ENCODE data around the gene GK. TPM values are rescaled to one million over a fixed set of nuclear protein-coding genes. Genes with fewer than 3 reads are reported as not detected.
"Not testable (repeated sequence)": the region's sequence is repeated elsewhere in the genome, so short reads cannot be mapped to it uniquely, and the experiment has no call there.

The GK gene
- total RNA-seq, 1 donor from 2014 or later: 103 TPM

- intact Hi-C loops (cut with micrococcal nuclease): loop anchor here (2.0 kb wide), 2 partner anchors 17 to 81 kb away; partner anchors contain the start of gene TASL
- DNase-seq (ENCODE audit: low spot score): no peak
Observed at GRCh38 chrX:30657196-30658161, 4.3 kb downstream of the GK start.

GRCh38 chrX:30659421-30659820 lies 6.2 kb downstream of the GK start:
- intact Hi-C loops (cut with micrococcal nuclease): loop anchor here (1.0 to 2.0 kb wide), 4 partner anchors 8 to 83 kb away; partner anchors contain the start of gene TASL
- H3K9me3 Mint-ChIP-seq: no peaks in the 10 kb centered on the region
- peak overlapping the region; percentile 88 for H3K27ac Mint-ChIP-seq
- H3K36me3 Mint-ChIP-seq (ENCODE audit: low read depth): peaks cover 46% of the 10 kb centered on the region
- H3K4me1 Mint-ChIP-seq (ENCODE audit: low read depth): peaks cover 41% of the 10 kb centered on the region
- H3K4me3 Mint-ChIP-seq (ENCODE audit: low read depth): peak overlapping the region; percentile 5
- no peaks in the 10 kb centered on the region for H3K27me3 Mint-ChIP-seq (ENCODE audit: low read depth)
- no peak for DNase-seq (ENCODE audit: low spot score)

More at GRCh38 chrX:30657196-30658161, 4.3 kb downstream of the GK start:
- peak overlapping the region; percentile 47 for H3K4me3 Mint-ChIP-seq (ENCODE audit: low read depth)
- no peaks in the 10 kb centered on the region for H3K27me3 Mint-ChIP-seq (ENCODE audit: low read depth)
- H3K36me3 Mint-ChIP-seq (ENCODE audit: low read depth): peaks cover 43% of the 10 kb centered on the region
- H3K27ac Mint-ChIP-seq: peak overlapping the region; percentile 88
- H3K4me1 Mint-ChIP-seq (ENCODE audit: low read depth): peaks cover 35% of the 10 kb centered on the region
- H3K9me3 Mint-ChIP-seq: no peaks in the 10 kb centered on the region

GRCh38 chrX:30661228-30661627 lies 8.0 kb downstream of the GK start:
- H3K9me3 Mint-ChIP-seq: no peaks in the 10 kb centered on the region
- H3K4me1 Mint-ChIP-seq (ENCODE audit: low read depth): peaks cover 39% of the 10 kb centered on the region
- no peaks in the 10 kb centered on the region for H3K27me3 Mint-ChIP-seq (ENCODE audit: low read depth)
- no peak for DNase-seq (ENCODE audit: low spot score)
- intact Hi-C loops (cut with micrococcal nuclease): no loop called here
- peaks cover 39% of the 10 kb centered on the region for H3K36me3 Mint-ChIP-seq (ENCODE audit: low read depth)
- H3K27ac Mint-ChIP-seq: peak overlapping the region; percentile 66
- no peak overlapping the region for H3K4me3 Mint-ChIP-seq (ENCODE audit: low read depth)

- Mint-ChIP-seq H3K27ac (no peak overlapping the region), H3K27me3 (ENCODE audit: low read depth) (no peaks in the 10 kb centered on the region), H3K4me1 (ENCODE audit: low read depth) (peaks cover 27% of the 10 kb centered on the region), H3K9me3 (no peaks in the 10 kb centered on the region), H3K36me3 (ENCODE audit: low read depth) (peaks cover 39% of the 10 kb centered on the region), H3K4me3 (ENCODE audit: low read depth) (no peak overlapping the region)
- intact Hi-C loops (cut with micrococcal nuclease): no loop called here
- no peak for DNase-seq (ENCODE audit: low spot score)
Observed at GRCh38 chrX:30663322-30663721, 10.1 kb downstream of the GK start.

- Mint-ChIP-seq H3K9me3 (no peaks in the 10 kb centered on the region), H3K27me3 (ENCODE audit: low read depth) (no peaks in the 10 kb centered on the region), H3K4me3 (ENCODE audit: low read depth) (no peak overlapping the region), H3K27ac (no peak overlapping the region), H3K36me3 (ENCODE audit: low read depth) (peaks cover 44% of the 10 kb centered on the region), H3K4me1 (ENCODE audit: low read depth) (peaks cover 23% of the 10 kb centered on the region)
- intact Hi-C loops (cut with micrococcal nuclease): no loop called here
- no peak for DNase-seq (ENCODE audit: low spot score)
Observed at GRCh38 chrX:30665471-30665870, 12.2 kb downstream of the GK start.

GRCh38 chrX:30666094-30666493 lies 12.9 kb downstream of the GK start:
- no peak for DNase-seq (ENCODE audit: low spot score)
- Mint-ChIP-seq H3K36me3 (ENCODE audit: low read depth) (peaks cover 45% of the 10 kb centered on the region), H3K4me3 (ENCODE audit: low read depth) (no peak overlapping the region), H3K27me3 (ENCODE audit: low read depth) (no peaks in the 10 kb centered on the region), H3K4me1 (ENCODE audit: low read depth) (peaks cover 22% of the 10 kb centered on the region), H3K9me3 (no peaks in the 10 kb centered on the region), H3K27ac (peak overlapping the region; percentile 33)
- intact Hi-C loops (cut with micrococcal nuclease): no loop called here

- intact Hi-C loops (cut with micrococcal nuclease): no loop called here
Observed at GRCh38 chrX:30668581-30668980, 15.4 kb downstream of the GK start.

GRCh38 chrX:30671189-30671588 lies 18.0 kb downstream of the GK start:
- intact Hi-C loops (cut with micrococcal nuclease): loop anchor here (5.0 kb wide), 1 partner anchor 34 kb away; no protein-coding TSS in a partner anchor
- H3K4me1 Mint-ChIP-seq (ENCODE audit: low read depth); H3K4me3 Mint-ChIP-seq (ENCODE audit: low read depth); DNase-seq (ENCODE audit: low spot score); H3K9me3 Mint-ChIP-seq; H3K27ac Mint-ChIP-seq; H3K27me3 Mint-ChIP-seq (ENCODE audit: low read depth): not testable (repeated sequence)
- peaks cover 63% of the 10 kb centered on the region for H3K36me3 Mint-ChIP-seq (ENCODE audit: low read depth)

More at GRCh38 chrX:30668581-30668980, 15.4 kb downstream of the GK start:
- no peak for DNase-seq (ENCODE audit: low spot score)
- no peak overlapping the region for H3K27ac Mint-ChIP-seq
- peaks cover 10% of the 10 kb centered on the region for H3K4me1 Mint-ChIP-seq (ENCODE audit: low read depth)
- H3K27me3 Mint-ChIP-seq (ENCODE audit: low read depth): no peaks in the 10 kb centered on the region
- H3K4me3 Mint-ChIP-seq (ENCODE audit: low read depth): no peak overlapping the region
- no peaks in the 10 kb centered on the region for H3K9me3 Mint-ChIP-seq
- H3K36me3 Mint-ChIP-seq (ENCODE audit: low read depth): peaks cover 52% of the 10 kb centered on the region

- intact Hi-C loops (cut with micrococcal nuclease): loop anchor here (5.0 kb wide), 1 partner anchor 36 kb away; no protein-coding TSS in a partner anchor
- Mint-ChIP-seq H3K27ac (peak overlapping the region; percentile 26), H3K9me3 (no peaks in the 10 kb centered on the region), H3K27me3 (ENCODE audit: low read depth) (no peaks in the 10 kb centered on the region), H3K4me1 (ENCODE audit: low read depth) (peaks cover 7% of the 10 kb centered on the region), H3K4me3 (ENCODE audit: low read depth) (no peak overlapping the region), H3K36me3 (ENCODE audit: low read depth) (peaks cover 72% of the 10 kb centered on the region)
- DNase-seq (ENCODE audit: low spot score): no peak
Observed at GRCh38 chrX:30673127-30673796, 20.0 kb downstream of the GK start.

- no peak overlapping the region for H3K4me3 Mint-ChIP-seq (ENCODE audit: low read depth)
- H3K27ac Mint-ChIP-seq: peak overlapping the region; percentile 38
- no peak for DNase-seq (ENCODE audit: low spot score)
- H3K27me3 Mint-ChIP-seq (ENCODE audit: low read depth): no peaks in the 10 kb centered on the region
- H3K36me3 Mint-ChIP-seq (ENCODE audit: low read depth): peaks cover 65% of the 10 kb centered on the region
- H3K9me3 Mint-ChIP-seq: no peaks in the 10 kb centered on the region
- H3K4me1 Mint-ChIP-seq (ENCODE audit: low read depth): peaks cover 7% of the 10 kb centered on the region
- intact Hi-C loops (cut with micrococcal nuclease): loop anchor here (5.0 kb wide), 1 partner anchor 37 kb away; no protein-coding TSS in a partner anchor
Observed at GRCh38 chrX:30673884-30674598, 20.8 kb downstream of the GK start.

GRCh38 chrX:30674799-30675198 lies 21.6 kb downstream of the GK start:
- no peaks in the 10 kb centered on the region for H3K9me3 Mint-ChIP-seq
- no peak overlapping the region for H3K4me3 Mint-ChIP-seq (ENCODE audit: low read depth)
- H3K27me3 Mint-ChIP-seq (ENCODE audit: low read depth): no peaks in the 10 kb centered on the region
- no peak for DNase-seq (ENCODE audit: low spot score)
- intact Hi-C loops (cut with micrococcal nuclease): loop anchor here (5.0 kb wide), 1 partner anchor 37 kb away; no protein-coding TSS in a partner anchor
- H3K27ac Mint-ChIP-seq: no peak overlapping the region
- peaks cover 7% of the 10 kb centered on the region for H3K4me1 Mint-ChIP-seq (ENCODE audit: low read depth)
- peaks cover 68% of the 10 kb centered on the region for H3K36me3 Mint-ChIP-seq (ENCODE audit: low read depth)

- no peaks in the 10 kb centered on the region for H3K9me3 Mint-ChIP-seq
- no peaks in the 10 kb centered on the region for H3K27me3 Mint-ChIP-seq (ENCODE audit: low read depth)
- H3K27ac Mint-ChIP-seq: no peak overlapping the region
- no peak for DNase-seq (ENCODE audit: low spot score)
- intact Hi-C loops (cut with micrococcal nuclease): no loop called here
- H3K4me3 Mint-ChIP-seq (ENCODE audit: low read depth): no peak overlapping the region
- H3K4me1 Mint-ChIP-seq (ENCODE audit: low read depth): peaks cover 13% of the 10 kb centered on the region
- peaks cover 66% of the 10 kb centered on the region for H3K36me3 Mint-ChIP-seq (ENCODE audit: low read depth)
Observed at GRCh38 chrX:30679369-30679768, 26.1 kb downstream of the GK start.

All from activated T-helper 2 cell treated with anti-CD3 and anti-CD28 coated beads, Interferon-gamma antibody, Interleukin-2, Interleukin-4, amounts not matched to agents 10 μg/mL and 5 μg/mL and 100 μg/mL, durations not matched to agents 14 hours and 24 hours and 36 hours (primary cell).